IMR-90 (cell line): ENCODE data around the gene PUDP. TPM values are rescaled to one million over a fixed set of nuclear protein-coding genes. Genes with fewer than 3 reads are reported as not detected.

ENCODE experiments used
- ATAC-seq: fragments of 200-7000 bp; cut with Tn5 transposase; 2 replicates; pipeline ENCODE4 v1.9.1; 2020; ENCODE audit warnings: low read depth, mild to moderate bottlenecking, moderate library complexity
- BruUV-seq: library from RNA; stranded (reverse); fragments of 400-500 nt; replicated peaks from 2 replicates; lab custom pipeline; 2021; lab: Mats Ljungman, UMichigan
- CTCF ChIA-PET: fragments of 300-600 bp; formaldehyde crosslinking; extraction: SDS; loops from one replicate; lab custom pipeline; 2021; ENCODE audit warnings: antibody characterized with exemption; lab: Yijun Ruan, JAX
- POLR2A ChIA-PET: fragments of 300-600 bp; sonication (Branson Sonifier 250); formaldehyde crosslinking; loops from one replicate; lab custom pipeline; 2022; ENCODE audit warnings: antibody characterized with exemption; ENCODE audit not compliant: unreplicated experiment; lab: Charles Lee
- DNase-seq: peaks from one replicate; pipeline ENCODE4 v3.0.0; 2013
- H2AFZ ChIP-seq: replicated peaks from 2 replicates; pipeline ENCODE3; 2013; ENCODE audit warnings: low read length, mild to moderate bottlenecking; ENCODE audit not compliant: poor library complexity
- H2AK5ac ChIP-seq: 2 replicates; pipeline ENCODE4 v1.6.1; 2013; ENCODE audit warnings: low read depth, low read length, inconsistent platforms
- H2AK9ac ChIP-seq: replicated peaks from 2 replicates; pipeline ENCODE3; 2013; ENCODE audit warnings: mild to moderate bottlenecking, low read depth, low read length, moderate library complexity; ENCODE audit not compliant: poor library complexity
- H2BK120ac ChIP-seq: 2 replicates; pipeline ENCODE4 v1.6.1; 2013; ENCODE audit warnings: low read depth, low read length, inconsistent platforms
- H2BK15ac ChIP-seq: 3 replicates; pipeline ENCODE4 v1.6.1; 2013; ENCODE audit warnings: low read depth, low read length, inconsistent platforms
- H2BK20ac ChIP-seq: 2 replicates; pipeline ENCODE4 v1.6.1; 2013; ENCODE audit warnings: low read depth, mild to moderate bottlenecking, inconsistent platforms, low read length, moderate library complexity
- H2BK5ac ChIP-seq: 2 replicates; pipeline ENCODE4 v1.6.1; 2013; ENCODE audit warnings: mild to moderate bottlenecking, low read depth, low read length, inconsistent platforms; ENCODE audit not compliant: poor library complexity, severe bottlenecking
- H3K14ac ChIP-seq: replicated peaks from 2 replicates; pipeline ENCODE4 v1.6.1; 2013; ENCODE audit warnings: low read depth, low read length, inconsistent platforms
- H3K18ac ChIP-seq: 2 replicates; pipeline ENCODE4 v1.6.1; 2013; ENCODE audit warnings: low read depth, low read length, control low read depth
- H3K23ac ChIP-seq: 2 replicates; pipeline ENCODE4 v1.6.1; 2013; ENCODE audit warnings: low read depth, low read length, inconsistent platforms
- H3K27ac ChIP-seq: 2 replicates; pipeline ENCODE4 v1.5.1; 2013; ENCODE audit warnings: mild to moderate bottlenecking, control low read depth, low read length; ENCODE audit not compliant: insufficient read depth
- H3K27me3 ChIP-seq: 2 replicates; pipeline ENCODE4 v1.6.1; 2013; ENCODE audit warnings: low read length; ENCODE audit not compliant: control insufficient read depth, insufficient read depth
- H3K36me3 ChIP-seq: 2 replicates; pipeline ENCODE4 v1.6.1; 2013; ENCODE audit warnings: low read length, mixed read lengths; ENCODE audit not compliant: control insufficient read depth, insufficient read depth
- H3K4ac ChIP-seq: 2 replicates; pipeline ENCODE4 v1.6.1; 2013; ENCODE audit warnings: low read depth, low read length, inconsistent platforms
- H3K4me1 ChIP-seq: 2 replicates; pipeline ENCODE4 v1.6.1; 2013; ENCODE audit warnings: low read length, mixed read lengths; ENCODE audit not compliant: control insufficient read depth, insufficient read depth
- H3K4me2 ChIP-seq: 2 replicates; pipeline ENCODE4 v1.6.1; 2013; ENCODE audit warnings: low read depth, mild to moderate bottlenecking, control low read depth, low read length, moderate library complexity
- H3K4me3 ChIP-seq: 2 replicates; pipeline ENCODE4 v1.5.1; 2013; ENCODE audit warnings: low read depth, mild to moderate bottlenecking, control low read depth, low read length, moderate library complexity; ENCODE audit not compliant: insufficient read depth
- H3K56ac ChIP-seq: 2 replicates; pipeline ENCODE4 v1.6.1; 2013; ENCODE audit warnings: low read length, inconsistent platforms; ENCODE audit not compliant: insufficient read depth; ENCODE audit errors: extremely low read depth
- H3K79me1 ChIP-seq, 2 experiments: 2 replicates each; pipeline ENCODE4 v1.6.1; 2013; ENCODE audit warnings: low read length in 2 of 2, inconsistent platforms in 1 of 2, low read depth in 1 of 2
- H3K9ac ChIP-seq: 2 replicates; pipeline ENCODE4 v1.6.1; 2013; ENCODE audit warnings: low read depth, low read length, control low read depth
- H3K9me1 ChIP-seq: 2 replicates; pipeline ENCODE4 v1.6.1; 2013; ENCODE audit warnings: low read length, inconsistent platforms; ENCODE audit not compliant: insufficient read depth
- H3K9me3 ChIP-seq: 2 replicates; pipeline ENCODE4 v1.6.1; 2013; ENCODE audit warnings: low read length; ENCODE audit not compliant: control insufficient read depth, insufficient read depth
- H4K20me1 ChIP-seq: 2 replicates; pipeline ENCODE4 v1.6.1; 2013; ENCODE audit warnings: low read length, inconsistent platforms; ENCODE audit not compliant: insufficient read depth
- H4K5ac ChIP-seq: 2 replicates; pipeline ENCODE4 v1.6.1; 2013; ENCODE audit warnings: mild to moderate bottlenecking, low read depth, low read length, control low read depth
- H4K8ac ChIP-seq, 2 experiments: 2 replicates each; pipeline ENCODE4 v1.6.1; 2013; ENCODE audit warnings: low read depth in 2 of 2, low read length in 2 of 2, control low read depth in 1 of 2, inconsistent platforms in 1 of 2
- H4K91ac ChIP-seq: 2 replicates; pipeline ENCODE4 v1.6.1; 2013; ENCODE audit warnings: low read depth, low read length, inconsistent platforms; ENCODE audit not compliant: insufficient read depth
- BHLHE40 ChIP-seq: fragments of 150-350 bp; IDR thresholded peaks from 2 replicates; pipeline ENCODE4 v1.6.1; 2016; ENCODE audit warnings: mild to moderate bottlenecking, low read depth, low read length
- CEBPB ChIP-seq: IDR thresholded peaks from 2 replicates; pipeline ENCODE4 v1.6.1; 2012; ENCODE audit warnings: low read depth, low read length, improper control_type of control experiment
- CHD1 ChIP-seq: IDR thresholded peaks from 2 replicates; pipeline ENCODE4 v1.6.1; 2012; ENCODE audit warnings: low read depth, low read length, improper control_type of control experiment
- FOS ChIP-seq: fragments of 150-350 bp; IDR thresholded peaks from 2 replicates; pipeline ENCODE4 v1.6.1; 2016; ENCODE audit warnings: low read depth, low read length
- MAFK ChIP-seq: IDR thresholded peaks from 2 replicates; pipeline ENCODE4 v1.6.1; 2012; ENCODE audit warnings: low read depth, low read length, improper control_type of control experiment
- MXI1 ChIP-seq: IDR thresholded peaks from 2 replicates; pipeline ENCODE4 v1.6.1; 2012; ENCODE audit warnings: low read depth, mild to moderate bottlenecking, low read length, moderate library complexity, borderline replicate concordance
- NFE2L2 ChIP-seq: fragments of 150-350 bp; IDR thresholded peaks from 2 replicates; pipeline ENCODE4 v1.6.1; 2016; ENCODE audit warnings: low read depth, mild to moderate bottlenecking, low read length
- POLR2A ChIP-seq: IDR thresholded peaks from 2 replicates; pipeline ENCODE4 v1.6.1; 2012; ENCODE audit warnings: mild to moderate bottlenecking, low read depth, low read length
- RAD21 ChIP-seq: IDR thresholded peaks from 2 replicates; pipeline ENCODE4 v1.6.1; 2012; ENCODE audit warnings: low read length, improper control_type of control experiment
- RCOR1 ChIP-seq: IDR thresholded peaks from 2 replicates; pipeline ENCODE4 v1.6.1; 2012; ENCODE audit warnings: mild to moderate bottlenecking, low read length, improper control_type of control experiment; ENCODE audit not compliant: insufficient replicate concordance
- SMC3 ChIP-seq: fragments of 150-350 bp; IDR thresholded peaks from 2 replicates; pipeline ENCODE4 v1.6.1; 2016; ENCODE audit warnings: low read depth, mild to moderate bottlenecking, antibody characterized with exemption, low read length, moderate library complexity
- WGBS, 2 experiments: methylation state at CpG; one replicate each; pipeline versions ENCODE4 v1.1.5 to v1.1.7; 2013; ENCODE audit warnings: missing lambda C conversion rate in 2 of 2; ENCODE audit not compliant: insufficient read length in 1 of 2; ENCODE audit errors: extremely low coverage in 2 of 2; 5-methylcytosine and 5-hydroxymethylcytosine counted together
- dilution Hi-C: fragments of 300-500 bp; cut with HindIII; formaldehyde crosslinking; loops from one replicate; pipeline ENCODE4 v1.14.3; 2018; ENCODE audit warnings: low sequenced_read_pairs; ENCODE audit not compliant: unreplicated experiment
- in situ Hi-C: fragments of 300-500 bp; cut with MboI; formaldehyde crosslinking; loops from 3 replicates; pipeline ENCODE4 v1.14.3; 2019; ENCODE audit warnings: low sequenced_read_pairs, inconsistent platforms, mixed read lengths
- intact Hi-C: fragments of 100-400 bp; cut with micrococcal nuclease; formaldehyde crosslinking; loops from 2 replicates; pipeline ENCODE4 v1.10.0; 2022
- polyA plus RNA-seq, 3 experiments: library from polyadenylated mRNA; depleted of rRNA; stranded (reverse); fragments of >200 nt; gene quantifications; 2 replicates each; pipeline ENCODE4 v1.2.3, GENCODE V29; 2012; ENCODE audit warnings: low replicate concordance in 1 of 3
- total RNA-seq: library from RNA; depleted of rRNA; stranded (reverse); fragments of >200 nt; gene quantifications from 2 replicates; pipeline ENCODE4 v1.2.3, GENCODE V29; 2012
- TF ChIP-seq, protein P1 (sequence below): conservative IDR thresholded peaks from 2 replicates; pipeline ENCODE4 v1.5.1; 2012; ENCODE audit warnings: mild to moderate bottlenecking, low read depth, low read length, improper control_type of control experiment
- TF ChIP-seq, protein P2 (sequence below): fragments of 150-350 bp; IDR thresholded peaks from 2 replicates; pipeline ENCODE4 v1.6.1; 2017; ENCODE audit warnings: mild to moderate bottlenecking, antibody characterized with exemption, low read length, low read depth
- TF ChIP-seq, protein P3 (sequence below): fragments of 150-350 bp; IDR thresholded peaks from 2 replicates; pipeline ENCODE4 v1.6.1; 2016; ENCODE audit warnings: low read depth, mild to moderate bottlenecking, low read length, moderate library complexity, borderline replicate concordance

Gene PUDP
- total and polyA plus RNA-seq, 2 of the 4 experiments (the other 2 are of a cell fraction) = 22.2 to 28.6 TPM

DNA sequence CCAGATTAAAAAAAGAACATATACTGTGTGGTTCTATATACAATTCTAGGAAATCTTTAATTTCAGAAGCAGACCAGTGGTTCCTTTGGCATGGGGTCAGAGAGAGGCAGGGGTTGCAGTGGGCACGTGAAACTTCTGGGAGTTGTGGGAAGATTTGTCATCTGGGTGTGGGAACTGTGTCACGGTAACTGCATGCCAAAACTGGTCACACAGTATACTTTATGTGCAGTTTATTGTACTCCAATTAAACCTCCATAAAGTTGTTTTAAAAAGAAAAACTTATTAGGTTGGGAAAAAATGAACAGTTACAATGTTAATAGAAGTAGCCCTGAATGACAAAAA is 27.1 kb downstream of the PUDP start:
- Histone ChIP-seq H3K56ac (no peak overlapping the region), H4K20me1 (peaks cover 19% of the 10 kb centered on the region; the same call in 1 of the 2 replicates), H3K4me2 (peak overlapping the region; percentile 56; the same call in 1 of the 2 replicates), H3K27me3 (no peaks in the 10 kb centered on the region), H3K36me3 (no peaks in the 10 kb centered on the region), H2AK5ac (no peak overlapping the region), H3K23ac (no peak overlapping the region), H3K9me3 (no peaks in the 10 kb centered on the region), H2BK20ac (no peak overlapping the region), H3K14ac (no peak overlapping the region), H2AFZ (no peak overlapping the region), H4K5ac (no peak overlapping the region), H2BK15ac (no peak overlapping the region), H3K9ac (no peak overlapping the region), H3K27ac (no peak overlapping the region), H4K8ac (no peak overlapping the region), H3K4me3 (no peak overlapping the region), H2BK5ac (no peak overlapping the region), H2BK120ac (no peak overlapping the region), H3K4me1 (peaks cover 7% of the 10 kb centered on the region; the same call in 1 of the 2 replicates), H3K79me1 (peaks cover 29 to 38% of the 10 kb centered on the region in 2 experiments), H2AK9ac (no peak overlapping the region), H3K4ac (no peak overlapping the region), H3K9me1 (peaks cover 7% of the 10 kb centered on the region; the same call in 1 of the 2 replicates), H3K18ac (no peak overlapping the region), H4K91ac (no peak overlapping the region)
- ATAC-seq = peak; percentile 13; the same call in 1 of the 2 replicates
- intact Hi-C loops (no loop called here), dilution Hi-C loops (no loop called here), in situ Hi-C loops (no loop called here)
- POLR2A ChIA-PET = no interaction called here
- DNase-seq = no peak
- no CpG with 5 or more reads among the region's 2 CpGs for WGBS, 2 experiments
- BruUV-seq = no TSS peak
- no peak for TF ChIP-seq MAFK
- TF ChIP-seq FOS = no peak
- no peak for TF ChIP-seq NFE2L2
- no peak for TF ChIP-seq MXI1
- no peak for TF ChIP-seq RCOR1
- no peak for TF ChIP-seq SMC3
- TF ChIP-seq CEBPB = no peak
- TF ChIP-seq, protein P1, sequence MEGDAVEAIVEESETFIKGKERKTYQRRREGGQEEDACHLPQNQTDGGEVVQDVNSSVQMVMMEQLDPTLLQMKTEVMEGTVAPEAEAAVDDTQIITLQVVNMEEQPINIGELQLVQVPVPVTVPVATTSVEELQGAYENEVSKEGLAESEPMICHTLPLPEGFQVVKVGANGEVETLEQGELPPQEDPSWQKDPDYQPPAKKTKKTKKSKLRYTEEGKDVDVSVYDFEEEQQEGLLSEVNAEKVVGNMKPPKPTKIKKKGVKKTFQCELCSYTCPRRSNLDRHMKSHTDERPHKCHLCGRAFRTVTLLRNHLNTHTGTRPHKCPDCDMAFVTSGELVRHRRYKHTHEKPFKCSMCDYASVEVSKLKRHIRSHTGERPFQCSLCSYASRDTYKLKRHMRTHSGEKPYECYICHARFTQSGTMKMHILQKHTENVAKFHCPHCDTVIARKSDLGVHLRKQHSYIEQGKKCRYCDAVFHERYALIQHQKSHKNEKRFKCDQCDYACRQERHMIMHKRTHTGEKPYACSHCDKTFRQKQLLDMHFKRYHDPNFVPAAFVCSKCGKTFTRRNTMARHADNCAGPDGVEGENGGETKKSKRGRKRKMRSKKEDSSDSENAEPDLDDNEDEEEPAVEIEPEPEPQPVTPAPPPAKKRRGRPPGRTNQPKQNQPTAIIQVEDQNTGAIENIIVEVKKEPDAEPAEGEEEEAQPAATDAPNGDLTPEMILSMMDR = no peak
- TF ChIP-seq, protein P2, sequence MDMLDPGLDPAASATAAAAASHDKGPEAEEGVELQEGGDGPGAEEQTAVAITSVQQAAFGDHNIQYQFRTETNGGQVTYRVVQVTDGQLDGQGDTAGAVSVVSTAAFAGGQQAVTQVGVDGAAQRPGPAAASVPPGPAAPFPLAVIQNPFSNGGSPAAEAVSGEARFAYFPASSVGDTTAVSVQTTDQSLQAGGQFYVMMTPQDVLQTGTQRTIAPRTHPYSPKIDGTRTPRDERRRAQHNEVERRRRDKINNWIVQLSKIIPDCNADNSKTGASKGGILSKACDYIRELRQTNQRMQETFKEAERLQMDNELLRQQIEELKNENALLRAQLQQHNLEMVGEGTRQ = no peak
- no peak for TF ChIP-seq CHD1
- TF ChIP-seq POLR2A = no peak
- no peak for TF ChIP-seq BHLHE40
- TF ChIP-seq, protein P3, sequence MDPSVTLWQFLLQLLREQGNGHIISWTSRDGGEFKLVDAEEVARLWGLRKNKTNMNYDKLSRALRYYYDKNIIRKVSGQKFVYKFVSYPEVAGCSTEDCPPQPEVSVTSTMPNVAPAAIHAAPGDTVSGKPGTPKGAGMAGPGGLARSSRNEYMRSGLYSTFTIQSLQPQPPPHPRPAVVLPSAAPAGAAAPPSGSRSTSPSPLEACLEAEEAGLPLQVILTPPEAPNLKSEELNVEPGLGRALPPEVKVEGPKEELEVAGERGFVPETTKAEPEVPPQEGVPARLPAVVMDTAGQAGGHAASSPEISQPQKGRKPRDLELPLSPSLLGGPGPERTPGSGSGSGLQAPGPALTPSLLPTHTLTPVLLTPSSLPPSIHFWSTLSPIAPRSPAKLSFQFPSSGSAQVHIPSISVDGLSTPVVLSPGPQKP = no peak
- no peak for TF ChIP-seq RAD21
- CTCF ChIA-PET = no interaction called here
